Urinary bladder (tissue), 4 donors: ENCODE data around the gene RAB34. TPM values are rescaled to one million over a fixed set of nuclear protein-coding genes. Genes with fewer than 3 reads are reported as not detected.

Source experiments
- DNase-seq: peaks from one replicate; pipeline ENCODE4 v3.0.0-alpha.2; 2015; ENCODE audit errors: extremely low spot score
- H3K27ac ChIP-seq: one replicate; pipeline ENCODE4 v1.5.1; 2013; ENCODE audit warnings: low read depth, mild to moderate bottlenecking, moderate library complexity
- H3K36me3 ChIP-seq: one replicate; pipeline ENCODE4 v1.6.1; 2013; ENCODE audit warnings: mild to moderate bottlenecking, moderate library complexity; ENCODE audit not compliant: insufficient read depth
- H3K4me1 ChIP-seq: one replicate; pipeline ENCODE4 v1.6.1; 2013; ENCODE audit warnings: mild to moderate bottlenecking, moderate library complexity; ENCODE audit not compliant: insufficient read depth
- H3K4me3 ChIP-seq: one replicate; pipeline ENCODE4 v1.5.1; 2013; ENCODE audit warnings: low read depth, low read length
- WGBS: extraction: QIAGEN DNeasy Blood & Tissue Kit; methylation state at CpG from one replicate; pipeline ENCODE4 v1.1.7; 2013; 5-methylcytosine and 5-hydroxymethylcytosine counted together
- polyA plus RNA-seq: library from polyadenylated mRNA; stranded (reverse); fragments of 200-250 nt; gene quantifications from one replicate; pipeline ENCODE4 v1.2.3, GENCODE V29; 2013
- total RNA-seq: library from RNA; depleted of rRNA; stranded (reverse); fragments of >200 nt; gene quantifications from one replicate; pipeline ENCODE4 v1.2.3, GENCODE V29; 2014
- donor health status: healthy with polysubstance abuse.
- donor health status: healthy.

RAB34 gene, protein sequence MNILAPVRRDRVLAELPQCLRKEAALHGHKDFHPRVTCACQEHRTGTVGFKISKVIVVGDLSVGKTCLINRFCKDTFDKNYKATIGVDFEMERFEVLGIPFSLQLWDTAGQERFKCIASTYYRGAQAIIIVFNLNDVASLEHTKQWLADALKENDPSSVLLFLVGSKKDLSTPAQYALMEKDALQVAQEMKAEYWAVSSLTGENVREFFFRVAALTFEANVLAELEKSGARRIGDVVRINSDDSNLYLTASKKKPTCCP
- 63.7 TPM for total RNA-seq
- polyA plus RNA-seq: 170 TPM

- Histone ChIP-seq H3K4me1 (peaks cover 2% of the 10 kb centered on the region), H3K36me3 (peaks cover 2% of the 10 kb centered on the region), H3K27ac (peak within 1 kb of the TSS; percentile 93), H3K4me3 (peak within 1 kb of the TSS; percentile 69)
- peak; percentile 79 for DNase-seq
- WGBS: 2% methylated on average over 60 of the region's 60 CpGs
These were observed at the start of gene RAB34 for GRCh38 chr17:28717578-28718332. RAB34 (minus strand) TSS chr17:28717868; CDS start chr17:28717266, 602 bp downstream.

DNA sequence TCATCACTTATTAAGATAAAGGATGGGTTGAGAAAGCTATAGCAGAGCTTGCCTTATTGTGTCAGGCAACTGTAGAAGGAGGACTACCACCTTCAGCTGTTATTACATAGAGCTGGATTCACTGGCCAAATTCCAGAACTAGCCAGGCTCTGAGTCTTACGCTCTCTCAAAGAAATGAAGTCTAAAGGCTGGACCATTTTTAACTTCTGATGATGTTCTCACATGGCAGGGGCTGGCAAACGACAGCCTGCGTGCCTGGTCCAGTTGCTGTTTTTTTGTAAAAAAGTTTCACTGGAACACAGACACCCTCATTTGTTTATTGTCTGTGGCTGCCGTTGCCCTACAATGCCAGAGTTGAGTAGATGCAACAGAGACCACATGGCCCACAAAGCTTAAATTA is 47.4 kb upstream of the RAB34 start:
- Histone ChIP-seq H3K36me3 (no peaks in the 10 kb centered on the region), H3K4me1 (no peaks in the 10 kb centered on the region), H3K4me3 (no peak overlapping the region), H3K27ac (no peak overlapping the region)
- whole genome bisulfite sequencing: 69% methylated on average over 4 of the region's 4 CpGs
- DNase-seq: no peak

DNA sequence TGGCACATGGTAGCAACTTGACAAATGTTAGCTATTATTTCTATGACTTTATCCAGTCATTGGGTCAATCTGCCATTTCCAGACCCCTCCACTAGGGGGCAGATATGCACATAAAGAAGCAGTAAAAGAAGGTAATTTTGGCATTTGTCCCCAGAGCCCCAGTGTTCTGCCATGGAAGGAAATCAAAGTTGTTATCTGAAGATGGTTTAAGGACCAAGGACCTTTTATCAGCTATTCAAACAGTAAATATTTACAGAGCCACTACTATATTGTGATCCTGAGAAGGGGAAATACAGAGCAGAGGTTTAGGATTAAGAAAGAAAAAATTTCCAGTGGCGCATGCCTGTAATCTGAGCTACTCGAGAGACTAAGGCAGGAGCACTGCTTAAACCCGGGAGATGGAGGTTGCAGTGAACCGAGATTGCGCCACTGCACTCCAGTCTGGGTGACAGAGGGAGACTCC is 46.2 kb upstream of the RAB34 start:
- Histone ChIP-seq H3K4me3 (no peak overlapping the region), H3K27ac (no peak overlapping the region), H3K36me3 (no peaks in the 10 kb centered on the region), H3K4me1 (no peaks in the 10 kb centered on the region)
- WGBS: 51% methylated on average over 5 of the region's 5 CpGs
- DNase-seq: no peak

DNA sequence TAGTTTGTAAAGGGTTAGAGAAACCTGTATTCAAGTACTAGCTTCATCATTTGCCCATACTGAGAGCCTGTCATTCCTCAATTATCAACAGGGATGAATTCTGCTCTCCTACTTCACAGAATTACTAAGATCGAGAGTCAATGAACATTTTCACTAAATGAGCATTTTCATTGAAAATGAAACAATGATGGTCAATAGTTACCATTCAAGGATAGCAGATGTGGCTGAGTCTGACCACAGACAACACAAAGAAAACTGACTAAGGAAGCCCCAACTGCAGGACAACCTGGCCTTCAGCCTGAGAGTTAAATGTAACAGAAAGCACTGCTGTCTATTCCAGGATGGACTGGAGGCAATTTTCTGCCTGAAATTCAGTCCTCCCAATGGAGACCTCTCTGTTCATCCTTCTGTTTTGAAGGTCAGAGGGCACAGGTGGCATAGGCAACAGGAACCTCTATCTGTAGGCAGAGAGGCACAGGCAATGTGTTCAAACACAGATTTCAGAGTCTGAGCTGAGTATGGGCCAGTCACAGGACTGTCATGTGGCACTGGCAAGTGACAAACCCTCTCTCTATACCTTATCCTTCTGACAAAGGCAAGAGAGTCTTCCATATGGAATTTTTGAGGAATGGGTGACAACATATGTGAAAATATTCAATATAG is 45.6 kb upstream of the RAB34 start:
- no peaks in the 10 kb centered on the region for H3K36me3 ChIP-seq
- no peak overlapping the region for H3K27ac ChIP-seq
- WGBS: 95% methylated on average over 1 of the region's 1 CpG
- H3K4me3 ChIP-seq: no peak overlapping the region
- no peak for DNase-seq
- no peaks in the 10 kb centered on the region for H3K4me1 ChIP-seq

GRCh38 chr17:28760601-28761562 is 43.2 kb upstream of the RAB34 start:
- Histone ChIP-seq H3K4me3 (no peak overlapping the region), H3K36me3 (no peaks in the 10 kb centered on the region), H3K27ac (no peak overlapping the region), H3K4me1 (no peaks in the 10 kb centered on the region)
- WGBS: 42% methylated on average over 9 of the region's 9 CpGs
- no peak for DNase-seq

GRCh38 chr17:28759256-28759865 is 41.7 kb upstream of the RAB34 start:
- no peak for DNase-seq
- no peaks in the 10 kb centered on the region for H3K4me1 ChIP-seq
- no peaks in the 10 kb centered on the region for H3K36me3 ChIP-seq
- no peak overlapping the region for H3K4me3 ChIP-seq
- no peak overlapping the region for H3K27ac ChIP-seq
- WGBS: 92% methylated on average over 18 of the region's 18 CpGs

DNA sequence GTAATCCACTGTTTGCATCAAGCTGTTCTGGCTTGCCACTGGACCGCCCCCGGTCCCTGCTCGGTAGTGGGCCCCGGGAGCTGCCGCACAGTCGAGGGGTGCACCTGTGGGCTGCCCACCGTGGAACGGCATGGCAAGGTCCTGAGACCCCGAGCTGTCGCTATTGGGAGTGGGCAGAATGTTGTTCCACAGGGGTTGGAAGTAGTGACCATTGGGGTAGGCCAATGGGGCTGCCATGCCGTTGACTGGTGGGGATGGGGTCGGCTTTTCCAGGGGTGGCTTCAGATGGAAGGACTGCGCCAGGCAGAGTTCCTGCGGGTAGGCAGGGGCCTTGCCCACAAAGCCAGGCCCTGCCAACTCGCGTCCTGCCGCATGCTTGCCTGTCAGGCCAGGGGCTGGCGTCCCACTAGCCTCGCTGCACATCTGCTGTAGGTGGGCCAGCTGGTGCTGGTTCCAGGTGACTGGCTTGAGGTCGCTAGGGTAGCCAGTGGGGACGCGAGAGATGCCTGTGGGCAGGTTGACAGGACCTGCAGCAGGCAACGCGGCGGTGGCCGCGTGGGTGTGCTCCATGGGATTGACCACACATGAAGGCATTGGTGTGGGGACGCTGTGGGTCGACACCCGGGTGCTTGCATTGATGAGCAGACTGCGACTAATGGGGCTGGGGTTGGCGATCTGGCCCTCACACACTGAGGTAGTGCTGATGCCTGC is 40.9 kb upstream of the RAB34 start:
- 96% methylated on average over 32 of the region's 32 CpGs for WGBS
- H3K4me3 ChIP-seq: no peak overlapping the region
- no peak overlapping the region for H3K27ac ChIP-seq
- DNase-seq: no peak
- H3K36me3 ChIP-seq: no peaks in the 10 kb centered on the region
- H3K4me1 ChIP-seq: no peaks in the 10 kb centered on the region

DNA sequence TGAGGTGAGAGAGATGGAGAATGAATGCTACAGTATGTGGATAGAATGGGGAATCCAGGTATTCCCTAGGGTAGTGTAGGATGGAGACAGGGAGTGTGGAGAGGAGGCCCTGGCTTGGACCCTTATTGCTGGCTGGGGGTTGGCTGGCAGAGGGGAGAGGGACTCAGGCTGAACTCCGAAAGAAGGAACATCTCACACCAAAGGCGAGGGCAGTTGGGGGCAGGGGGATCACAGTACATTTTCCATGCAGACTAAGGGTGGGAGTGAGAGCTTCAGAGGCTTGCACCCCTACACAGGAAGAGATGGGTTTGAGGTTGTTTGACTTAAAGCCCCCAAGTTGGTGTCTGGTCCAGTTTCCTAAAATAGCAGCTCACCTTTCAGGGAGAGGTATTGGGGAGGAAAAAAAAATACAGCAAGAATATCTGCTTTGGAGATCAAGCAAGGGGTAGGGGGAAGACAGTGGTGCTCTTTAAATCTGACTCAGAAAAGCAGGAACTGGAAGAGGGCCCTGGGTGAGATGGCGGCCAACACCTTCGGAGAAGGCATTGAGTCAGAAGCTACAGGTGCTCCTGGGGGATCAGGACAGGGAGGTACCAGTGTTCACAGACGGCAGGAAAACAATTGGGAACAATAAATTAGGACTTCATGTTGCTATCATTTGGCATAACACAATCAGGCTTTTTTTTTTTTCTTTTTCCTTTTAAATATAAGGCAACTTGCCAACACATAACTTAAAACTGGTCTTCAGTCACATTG is 38.6 kb upstream of the RAB34 start:
- WGBS: 84% methylated on average over 5 of the region's 5 CpGs
- no peak overlapping the region for H3K4me3 ChIP-seq
- H3K36me3 ChIP-seq: no peaks in the 10 kb centered on the region
- no peak for DNase-seq
- H3K4me1 ChIP-seq: no peaks in the 10 kb centered on the region
- H3K27ac ChIP-seq: no peak overlapping the region

- no peaks in the 10 kb centered on the region for H3K36me3 ChIP-seq
- WGBS: 88% methylated on average over 7 of the region's 7 CpGs
- H3K4me1 ChIP-seq: no peaks in the 10 kb centered on the region
- no peak overlapping the region for H3K27ac ChIP-seq
- no peak for DNase-seq
- no peak overlapping the region for H3K4me3 ChIP-seq
These were observed 37.8 kb upstream of the RAB34 start for GRCh38 chr17:28755486-28755885.

DNA sequence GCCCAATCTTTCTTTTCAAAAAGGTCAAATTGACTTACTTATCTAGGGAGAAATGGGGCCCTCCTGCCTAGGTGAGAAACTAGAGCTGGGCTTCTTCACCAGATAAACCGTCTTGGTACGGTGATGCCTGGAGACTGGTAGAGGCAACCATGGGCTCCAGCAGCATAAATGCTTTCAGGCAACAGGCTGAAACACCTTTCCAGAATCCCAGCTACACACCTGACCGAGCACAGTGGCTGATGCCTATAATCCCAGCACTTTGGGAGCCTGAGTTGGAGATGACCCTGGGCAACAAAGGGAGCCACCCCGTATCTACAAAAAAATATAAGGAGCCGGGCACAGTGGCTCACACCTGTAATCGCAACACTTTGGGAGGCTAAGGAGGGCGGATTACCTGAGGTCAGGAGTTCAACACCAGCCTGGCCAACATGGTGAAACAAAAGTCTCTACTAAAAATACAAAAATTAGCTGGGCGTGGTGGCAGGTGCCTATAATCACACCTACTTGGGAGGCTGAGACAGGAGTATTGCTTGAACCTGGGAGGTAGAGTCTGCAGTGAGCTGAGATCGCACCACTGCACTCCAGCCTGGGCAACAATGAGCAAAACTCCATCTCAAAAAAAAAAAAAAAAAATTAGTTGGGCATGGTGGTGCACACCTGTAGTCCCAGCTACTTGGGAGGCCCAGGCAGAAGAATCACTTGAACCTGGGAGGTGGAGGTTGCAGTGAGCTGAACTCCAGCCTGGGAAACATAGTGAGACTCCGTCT is 34.1 kb upstream of the RAB34 start:
- no peak overlapping the region for H3K27ac ChIP-seq
- no peaks in the 10 kb centered on the region for H3K4me1 ChIP-seq
- WGBS: 94% methylated on average over 10 of the region's 10 CpGs
- no peak overlapping the region for H3K4me3 ChIP-seq
- DNase-seq: no peak
- no peaks in the 10 kb centered on the region for H3K36me3 ChIP-seq
